CD1c-positive myeloid dendritic cell (primary cell): ENCODE data around the gene SMG7.
"Not testable (repeated sequence)": the region's sequence is repeated elsewhere in the genome, so short reads cannot be mapped to it uniquely, and the experiment has no call there.

Experiments used
- DNase-seq: peaks from one replicate; pipeline ENCODE4 v3.0.0-alpha.2; 2016; ENCODE audit errors: extremely low spot score

Gene SMG7

GRCh38 chr1:183472488-183473216 is at the start of gene SMG7:
SMG7 (plus strand) TSS chr1:183472499; CDS start chr1:183472621, 122 bp downstream.
- DNase-seq = peak; percentile 80

DNA sequence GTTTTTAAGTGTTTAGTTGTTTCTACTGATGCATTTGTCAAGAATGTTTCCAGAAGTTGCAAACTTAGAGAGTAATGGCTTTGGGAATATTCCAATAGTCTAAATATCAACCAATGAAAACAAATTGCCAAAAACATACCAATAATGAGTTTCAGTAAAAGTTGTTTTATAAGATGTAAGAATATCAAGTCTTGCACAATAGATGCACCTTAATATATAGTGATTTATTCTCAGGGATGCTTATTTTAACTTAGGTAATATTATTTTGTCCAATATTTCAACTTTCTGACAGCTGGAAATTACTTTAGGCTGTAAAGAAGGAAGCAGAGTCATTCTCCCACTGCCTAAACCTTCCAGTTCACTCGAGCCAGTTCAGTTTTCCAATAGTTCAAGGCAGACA is 48.8 kb upstream of the SMG7 start:
- DNase-seq = no peak

- DNase-seq = no peak
Observed at GRCh38 chr1:183424691-183425090, 47.6 kb upstream of the SMG7 start.

DNA sequence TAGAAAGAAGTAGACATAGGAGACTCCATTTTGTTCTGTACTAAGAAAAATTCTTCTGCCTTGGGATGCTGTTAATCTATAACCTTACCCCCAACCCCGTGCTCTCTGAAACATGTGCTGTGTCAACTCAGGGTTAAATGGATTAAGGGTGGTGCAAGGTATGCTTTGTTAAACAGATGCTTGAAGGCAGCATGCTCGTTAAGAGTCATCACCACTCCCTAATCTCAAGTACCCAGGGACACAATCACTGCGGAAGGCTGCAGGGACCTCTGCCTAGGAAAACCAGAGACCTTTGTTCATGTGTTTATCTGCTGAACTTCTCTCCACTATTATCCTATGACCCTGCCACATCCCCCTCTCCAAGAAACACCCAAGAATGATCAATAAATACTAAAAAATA is 44.7 kb upstream of the SMG7 start:
- not testable (repeated sequence) for DNase-seq

- DNase-seq = no peak
Observed at GRCh38 chr1:183431840-183432547, 40.3 kb upstream of the SMG7 start.

GRCh38 chr1:183432548-183432875 is 39.8 kb upstream of the SMG7 start:
- no peak for DNase-seq

DNA sequence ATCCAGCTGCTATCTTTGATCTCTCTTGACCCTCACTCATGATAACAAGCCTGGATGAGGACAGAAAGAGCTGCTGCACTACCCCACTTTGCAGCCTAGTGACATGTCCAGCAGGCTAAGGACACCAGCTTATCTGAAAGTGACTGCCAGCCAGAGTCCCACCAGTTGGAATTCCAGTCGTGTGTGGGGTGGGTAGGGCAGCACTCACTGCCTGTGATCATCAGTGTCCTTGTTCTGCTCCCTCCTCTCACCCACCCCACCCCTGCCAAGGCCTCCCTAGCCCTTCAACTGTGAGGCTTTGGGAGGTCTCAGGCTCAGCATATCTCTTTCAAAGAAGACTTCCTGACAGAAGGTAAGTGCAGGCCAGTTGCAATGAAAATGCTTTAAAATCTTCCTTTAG is 38.6 kb upstream of the SMG7 start:
- DNase-seq = no peak

DNA sequence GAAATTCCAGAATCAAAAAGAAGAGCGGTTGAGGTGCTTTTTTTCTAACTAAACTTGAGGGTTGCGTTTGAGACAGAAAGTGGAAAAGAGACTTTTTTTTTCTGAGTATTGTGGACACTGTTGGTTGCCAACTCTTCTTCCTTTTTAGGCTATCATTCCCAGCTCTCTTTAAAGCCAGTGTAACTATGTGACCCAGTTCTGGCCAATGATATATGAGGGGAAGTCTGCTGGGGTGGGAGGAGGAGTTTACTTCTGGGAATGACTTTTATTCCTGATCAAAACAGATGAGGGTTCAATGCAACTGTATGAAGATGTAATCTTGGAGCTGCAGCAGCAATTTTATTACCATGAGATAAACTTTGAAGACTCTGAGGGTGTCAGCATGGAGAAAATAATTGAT is 36.8 kb upstream of the SMG7 start:
- DNase-seq = no peak

- no peak for DNase-seq
Observed at GRCh38 chr1:183438060-183438459, 34.2 kb upstream of the SMG7 start.

DNA sequence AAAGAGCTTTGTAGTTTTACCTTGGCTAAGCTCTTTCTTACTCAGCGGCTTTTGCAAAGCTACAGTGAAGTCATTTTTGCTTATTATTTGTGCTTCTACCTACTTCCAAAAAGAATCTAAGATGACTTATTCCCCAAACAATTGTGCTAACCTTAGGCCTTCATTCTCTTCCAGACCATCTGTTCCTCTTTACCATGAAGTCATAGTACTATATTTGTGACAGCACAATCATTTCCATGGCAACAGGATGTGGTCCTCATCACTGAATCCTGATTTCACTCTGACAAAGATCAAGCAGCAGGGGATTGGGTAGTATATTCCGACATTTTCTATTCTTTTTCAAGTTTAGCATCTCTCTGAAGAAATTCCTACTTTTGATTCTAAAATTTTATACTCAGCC is 29.3 kb upstream of the SMG7 start:
- no peak for DNase-seq

- no peak for DNase-seq
Observed at GRCh38 chr1:183443466-183443865, 28.8 kb upstream of the SMG7 start.

DNA sequence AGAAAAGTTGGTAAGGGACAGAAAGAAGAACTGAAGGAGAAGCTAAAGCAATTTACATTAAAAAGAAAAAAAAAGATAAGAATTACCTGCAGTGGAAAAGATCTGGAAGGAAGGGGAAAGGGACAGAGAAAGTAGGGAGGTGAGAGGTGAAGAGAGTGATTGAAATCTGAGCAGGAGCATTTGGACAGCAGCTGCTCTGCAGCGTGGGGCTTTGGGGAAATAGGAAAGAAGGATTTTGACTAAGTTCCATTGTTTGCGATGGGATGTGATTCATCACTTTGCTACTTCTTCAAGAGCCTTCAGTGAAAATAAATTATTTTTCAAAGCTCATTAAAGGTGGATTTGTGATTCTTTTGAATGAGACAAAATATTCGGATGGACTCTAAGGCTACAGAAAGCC is 28.1 kb upstream of the SMG7 start:
- no peak for DNase-seq

- no peak for DNase-seq
Observed at GRCh38 chr1:183449223-183449770, 23.0 kb upstream of the SMG7 start.

DNA sequence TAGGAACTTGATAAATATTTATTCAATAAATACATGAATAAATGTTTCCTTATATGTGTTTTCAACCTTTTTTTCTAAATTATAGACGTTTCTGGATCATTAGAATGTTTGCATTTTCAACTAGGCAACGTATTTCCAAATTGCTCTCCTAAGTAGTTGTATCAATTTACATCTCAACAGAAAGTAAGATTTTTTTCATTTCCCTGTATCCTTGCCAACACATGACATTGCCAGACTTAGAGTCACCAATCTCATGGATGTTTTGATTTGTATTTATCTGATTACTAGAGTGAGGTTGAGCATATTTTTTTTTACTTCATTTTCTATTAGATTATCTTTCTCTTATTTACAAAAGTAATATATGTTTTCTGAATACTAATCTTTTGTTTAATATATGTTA is 22.2 kb upstream of the SMG7 start:
- no peak for DNase-seq

DNA sequence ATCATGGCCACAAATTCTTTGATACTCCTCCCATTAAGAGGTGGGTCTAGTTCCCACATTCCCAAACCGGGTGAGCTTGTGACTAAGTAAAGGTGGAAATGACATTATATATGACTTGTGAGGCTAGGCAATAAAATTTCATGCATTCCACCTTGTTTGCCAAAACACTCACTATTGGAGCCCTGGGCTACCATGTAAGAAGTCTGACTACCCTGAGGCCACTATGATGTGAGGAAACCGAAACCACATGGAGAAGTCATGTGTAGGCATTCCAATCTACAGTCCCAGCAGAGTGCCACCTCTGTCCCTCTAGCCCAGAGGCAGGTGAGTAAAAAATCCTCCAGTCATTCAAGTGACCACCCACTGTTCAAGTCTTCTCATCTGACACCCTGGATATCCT is 17.9 kb upstream of the SMG7 start:
- no peak for DNase-seq

DNA sequence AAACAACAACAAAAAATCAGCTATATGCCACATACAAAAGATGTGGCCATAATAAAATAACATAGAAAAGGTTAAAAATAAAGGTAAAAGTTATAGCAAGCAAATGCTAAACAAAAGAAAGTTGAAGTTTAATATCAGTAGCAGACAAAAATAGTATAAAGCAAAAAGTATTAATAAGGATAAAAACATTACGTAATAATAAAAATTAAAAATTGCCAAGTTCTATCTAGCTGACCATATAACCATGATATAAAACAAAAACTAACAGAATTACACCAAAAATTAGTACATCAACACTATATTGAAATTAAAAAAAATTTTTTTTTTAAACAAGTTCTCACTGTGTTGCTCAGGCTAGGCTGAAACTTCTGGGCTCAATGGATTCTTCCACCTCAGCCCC is 15.5 kb upstream of the SMG7 start:
- no peak for DNase-seq

- DNase-seq = no peak
Observed at GRCh38 chr1:183457449-183457848, 14.8 kb upstream of the SMG7 start.

DNA sequence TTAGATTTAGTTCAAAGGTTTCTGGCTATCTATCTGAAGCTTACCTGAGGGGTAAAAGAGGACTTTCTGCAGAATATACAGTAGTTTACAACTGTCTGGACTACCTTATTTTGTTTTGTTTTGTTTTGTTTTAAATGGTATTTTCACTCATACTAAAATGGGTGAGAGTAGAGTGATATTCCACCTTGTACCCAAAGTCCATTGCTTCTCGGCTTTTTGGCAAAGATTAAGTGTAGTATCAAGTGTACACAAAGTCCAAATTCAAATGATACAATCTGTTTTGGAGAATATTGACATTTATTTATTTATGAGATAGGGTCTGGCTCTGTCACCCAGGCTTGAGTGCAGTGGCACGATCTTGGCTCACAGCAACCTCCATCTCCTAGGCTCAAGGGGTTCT is 11.7 kb upstream of the SMG7 start:
- no peak for DNase-seq

DNA sequence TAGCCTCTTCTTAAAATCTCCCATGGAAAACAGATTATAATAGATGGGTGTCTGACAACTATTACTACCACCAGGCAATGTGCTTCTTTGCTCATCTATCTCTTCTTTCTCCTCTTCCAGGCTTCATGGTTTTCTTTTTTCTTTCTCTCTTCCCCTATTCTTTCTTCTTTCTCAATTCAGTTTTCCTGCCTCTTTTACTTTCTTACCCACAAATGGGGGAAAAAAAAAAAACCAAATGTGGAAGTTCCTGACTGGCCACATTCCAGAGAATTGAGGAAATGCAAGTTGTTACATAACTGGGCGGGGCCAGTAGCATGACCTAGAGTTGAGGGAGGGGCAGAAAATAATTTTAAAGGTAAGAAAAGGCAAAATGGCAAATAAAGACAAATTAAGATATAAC is 10.9 kb upstream of the SMG7 start:
- DNase-seq = peak; percentile 83

- no peak for DNase-seq
Observed at GRCh38 chr1:183463566-183463965, 8.7 kb upstream of the SMG7 start.

DNA sequence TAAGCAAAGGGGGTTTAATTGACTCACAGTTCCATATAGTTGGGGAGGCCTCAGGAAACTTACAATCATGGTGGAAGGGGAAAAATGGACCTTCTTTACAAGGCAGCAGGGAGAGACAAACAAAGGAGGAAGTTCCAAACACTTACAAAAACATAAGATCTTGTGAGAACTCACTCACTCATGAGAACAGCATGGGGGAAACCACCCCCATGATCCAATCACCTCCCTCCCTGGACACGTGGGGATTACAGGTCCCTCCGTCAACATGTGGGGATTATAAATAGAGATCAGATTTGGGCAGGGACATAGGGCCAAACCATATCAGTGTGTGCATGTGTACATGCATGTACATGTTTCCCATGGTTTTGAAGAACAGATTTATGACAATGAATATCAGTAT is 5.5 kb upstream of the SMG7 start:
- DNase-seq = peak; percentile 29

DNA sequence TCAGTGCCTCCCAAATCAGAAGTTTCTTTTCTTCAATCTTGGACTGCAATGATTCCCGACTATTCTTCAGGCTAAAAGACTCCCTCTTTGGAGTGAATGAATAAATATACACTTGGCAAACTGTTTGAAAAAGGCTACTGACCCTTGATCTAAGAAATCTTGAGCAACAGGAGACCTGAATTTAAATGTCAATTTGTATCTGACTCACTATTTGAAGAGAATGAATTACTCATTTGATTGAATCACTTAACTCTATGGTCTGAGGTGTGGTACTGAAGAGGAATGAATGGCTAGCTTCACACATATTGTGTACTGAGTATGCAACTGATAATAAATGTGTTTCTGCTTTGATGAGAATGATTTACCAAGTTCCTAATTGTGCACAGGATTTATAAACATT is 4.6 kb upstream of the SMG7 start:
- DNase-seq = no peak

- peak; percentile 94 for DNase-seq
Observed at GRCh38 chr1:183470147-183470960, 1.9 kb upstream of the SMG7 start.
